ENCODE results near the gene EMSY.
"Not testable (repeated sequence)": the region's sequence is repeated elsewhere in the genome, so short reads cannot be mapped to it uniquely, and the experiment has no call there.

EMSY gene

GRCh38 chr11:76444384-76445120 lies at the start of gene EMSY:
TSS of gene EMSY (plus strand) at chr11:76445018. CDS start at chr11:76446939, 1,921 bp downstream.
- DNase-seq: peak; percentile 99

GRCh38 chr11:76395296-76395695 lies 49.5 kb upstream of the EMSY start:
- DNase-seq: no peak

GRCh38 chr11:76397383-76397782 lies 47.4 kb upstream of the EMSY start:
- no peak for DNase-seq

- DNase-seq: no peak
These were observed 43.9 kb upstream of the EMSY start for GRCh38 chr11:76400967-76401366.

GRCh38 chr11:76401484-76401883 lies 43.3 kb upstream of the EMSY start:
- DNase-seq: not testable (repeated sequence)

GRCh38 chr11:76406359-76406758 lies 38.5 kb upstream of the EMSY start:
- no peak for DNase-seq

- DNase-seq: no peak
These were observed 36.5 kb upstream of the EMSY start for GRCh38 chr11:76408171-76408965.

GRCh38 chr11:76410851-76411357 lies 33.9 kb upstream of the EMSY start:
- no peak for DNase-seq

GRCh38 chr11:76415073-76415472 lies 29.7 kb upstream of the EMSY start:
- peak; percentile 45 for DNase-seq

- peak; percentile 48 for DNase-seq
These were observed 24.9 kb upstream of the EMSY start for GRCh38 chr11:76419896-76420295.

- DNase-seq: no peak
These were observed 20.4 kb upstream of the EMSY start for GRCh38 chr11:76424379-76424778.

- no peak for DNase-seq
These were observed 19.9 kb upstream of the EMSY start for GRCh38 chr11:76424891-76425290.

- DNase-seq: no peak
These were observed 18.2 kb upstream of the EMSY start for GRCh38 chr11:76426660-76427059.

GRCh38 chr11:76436020-76436419 lies 8.8 kb upstream of the EMSY start:
- no peak for DNase-seq

GRCh38 chr11:76443268-76443980 lies 1.4 kb upstream of the EMSY start:
- no peak for DNase-seq

- DNase-seq: no peak
These were observed 794 bp upstream of the EMSY start for GRCh38 chr11:76444065-76444383.

GRCh38 chr11:76445121-76446084 lies 585 bp downstream of the EMSY start:
- peak; percentile 81 for DNase-seq

- DNase-seq: no peak
These were observed 3.7 kb downstream of the EMSY start for GRCh38 chr11:76448506-76448905.

GRCh38 chr11:76453248-76453647 lies 8.4 kb downstream of the EMSY start:
- DNase-seq: no peak

GRCh38 chr11:76455331-76455730 lies 10.5 kb downstream of the EMSY start:
- DNase-seq: no peak

GRCh38 chr11:76455931-76456330 lies 11.1 kb downstream of the EMSY start:
- DNase-seq: no peak

- DNase-seq: no peak
These were observed 11.8 kb downstream of the EMSY start for GRCh38 chr11:76456571-76456970.
